HEK293 (cell line): ENCODE measurements around the gene MAD2L1BP.

ENCODE experiments used
- TCF7L2 ChIP-seq: IDR thresholded peaks from 2 replicates; pipeline ENCODE4 v1.6.1; 2011; ENCODE audit warnings: low read depth, mild to moderate bottlenecking, inconsistent platforms, low read length, moderate library complexity, borderline replicate concordance
- ZBTB7A ChIP-seq: fragments of 450-650 bp; formaldehyde crosslinking; IDR thresholded peaks from 2 replicates; pipeline ENCODE4 v1.5.1; 2016; ENCODE audit warnings: low read depth, missing biosample characterization, missing genetic modification characterization
- ZNF416 ChIP-seq: fragments of 450-650 bp; formaldehyde crosslinking; IDR thresholded peaks from 2 replicates; pipeline ENCODE4 v1.5.1; 2016; ENCODE audit warnings: missing biosample characterization, missing genetic modification characterization
- TF ChIP-seq, protein P1 (sequence below): fragments of 450-650 bp; formaldehyde crosslinking; IDR thresholded peaks from 2 replicates; pipeline ENCODE4 v1.5.1; 2016; ENCODE audit warnings: missing biosample characterization, missing genetic modification characterization

DNA sequence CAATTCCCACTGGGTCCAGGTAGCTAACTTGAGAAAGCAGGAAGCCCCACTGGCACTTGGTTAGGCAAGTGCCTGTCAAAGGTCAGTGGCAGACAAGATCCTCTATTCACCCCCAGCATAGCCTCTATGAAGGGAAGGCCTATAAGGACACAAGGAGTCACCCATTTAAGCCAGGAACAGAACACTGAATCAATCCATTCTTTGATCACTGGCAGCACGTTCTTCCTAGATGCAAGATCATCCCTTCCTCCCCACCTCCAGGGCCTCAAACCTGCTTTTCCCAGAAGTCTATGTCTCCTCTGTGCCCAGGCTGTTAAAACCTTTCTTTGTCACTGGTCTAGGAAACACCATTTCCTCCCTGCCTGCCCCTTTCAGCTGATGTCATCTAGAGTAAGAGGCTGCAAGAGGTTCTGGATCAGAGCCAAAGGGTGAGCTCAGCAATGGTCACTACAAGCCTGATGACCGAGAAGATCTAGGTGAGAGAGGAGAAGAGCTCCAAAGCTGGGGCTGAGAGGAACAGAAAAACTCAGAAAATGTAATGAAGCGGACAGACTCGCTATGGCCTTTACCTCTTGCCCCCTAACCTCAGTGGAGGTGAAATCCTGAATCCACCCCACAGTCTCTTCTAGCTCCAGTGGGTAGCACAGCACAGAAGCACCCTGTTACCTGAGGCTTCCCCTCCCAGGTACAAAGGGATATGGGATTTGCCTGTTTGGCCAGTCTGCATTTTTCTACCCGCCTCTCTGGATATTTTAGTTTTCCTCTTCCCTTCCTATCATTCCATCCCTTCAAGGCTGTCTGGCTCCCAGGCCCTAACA lies 8.4 kb upstream of the MAD2L1BP start:
- no peak for TF ChIP-seq ZBTB7A (tag by site-specific recombination)
- TF ChIP-seq, protein P1, sequence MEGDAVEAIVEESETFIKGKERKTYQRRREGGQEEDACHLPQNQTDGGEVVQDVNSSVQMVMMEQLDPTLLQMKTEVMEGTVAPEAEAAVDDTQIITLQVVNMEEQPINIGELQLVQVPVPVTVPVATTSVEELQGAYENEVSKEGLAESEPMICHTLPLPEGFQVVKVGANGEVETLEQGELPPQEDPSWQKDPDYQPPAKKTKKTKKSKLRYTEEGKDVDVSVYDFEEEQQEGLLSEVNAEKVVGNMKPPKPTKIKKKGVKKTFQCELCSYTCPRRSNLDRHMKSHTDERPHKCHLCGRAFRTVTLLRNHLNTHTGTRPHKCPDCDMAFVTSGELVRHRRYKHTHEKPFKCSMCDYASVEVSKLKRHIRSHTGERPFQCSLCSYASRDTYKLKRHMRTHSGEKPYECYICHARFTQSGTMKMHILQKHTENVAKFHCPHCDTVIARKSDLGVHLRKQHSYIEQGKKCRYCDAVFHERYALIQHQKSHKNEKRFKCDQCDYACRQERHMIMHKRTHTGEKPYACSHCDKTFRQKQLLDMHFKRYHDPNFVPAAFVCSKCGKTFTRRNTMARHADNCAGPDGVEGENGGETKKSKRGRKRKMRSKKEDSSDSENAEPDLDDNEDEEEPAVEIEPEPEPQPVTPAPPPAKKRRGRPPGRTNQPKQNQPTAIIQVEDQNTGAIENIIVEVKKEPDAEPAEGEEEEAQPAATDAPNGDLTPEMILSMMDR (tag by site-specific recombination) = no peak
- TF ChIP-seq ZNF416 (tag by site-specific recombination) = no peak
- TF ChIP-seq TCF7L2 = no peak
